Stimulated activated naive CD8-positive, alpha-beta T cell treated with anti-CD3 and anti-CD28 coated beads, Interleukin-15, Interleukin-2, amounts not matched to agents 100 U/mL and 50 U/mL, for 24 hours (primary cell): ENCODE measurements around the gene MARCO.
A peak's percentile ranks its signal among the peaks of the same experiment; 100 is the strongest.
"Not testable (repeated sequence)": the region's sequence is repeated elsewhere in the genome, so short reads cannot be mapped to it uniquely, and the experiment has no call there.

Source experiments
- ATAC-seq: fragments of 150-1000 bp; cut with Tn5 transposase; one replicate; pipeline ENCODE4 v1.10.0; 2021
- DNase-seq: peaks from one replicate; pipeline ENCODE4 v3.0.0; 2021

The MARCO gene

GRCh38 chr2:118929059-118929458 is 12.9 kb upstream of the MARCO start:
- ATAC-seq (no peak), DNase-seq (no peak)

GRCh38 chr2:118932949-118933348 is 9.0 kb upstream of the MARCO start:
- no peak for DNase-seq
- ATAC-seq: no peak

GRCh38 chr2:118936306-118936705 is 5.7 kb upstream of the MARCO start:
- ATAC-seq (no peak), DNase-seq (no peak)

GRCh38 chr2:118936936-118937335 is 5.1 kb upstream of the MARCO start:
- DNase-seq (no peak), ATAC-seq (no peak)

GRCh38 chr2:118937817-118938216 is 4.2 kb upstream of the MARCO start:
- DNase-seq: no peak
- no peak for ATAC-seq

- DNase-seq: no peak
- no peak for ATAC-seq
Measured at GRCh38 chr2:118939994-118940393, 2.0 kb upstream of the MARCO start.

- ATAC-seq (no peak), DNase-seq (no peak)
Measured at GRCh38 chr2:118940486-118941120, 1.4 kb upstream of the MARCO start.

- DNase-seq (no peak), ATAC-seq (no peak)
Measured at GRCh38 chr2:118943286-118943685, 1.3 kb downstream of the MARCO start.

GRCh38 chr2:118945881-118946280 is 3.9 kb downstream of the MARCO start:
- DNase-seq: no peak

GRCh38 chr2:118948266-118948665 is 6.3 kb downstream of the MARCO start:
- not testable (repeated sequence) for DNase-seq, ATAC-seq

More at GRCh38 chr2:118945881-118946280, 3.9 kb downstream of the MARCO start:
- no peak for ATAC-seq

- DNase-seq: no peak
- no peak for ATAC-seq
Measured at GRCh38 chr2:118954297-118955060, 12.5 kb downstream of the MARCO start.

- ATAC-seq (no peak), DNase-seq (no peak)
Measured at GRCh38 chr2:118965737-118966136, 23.7 kb downstream of the MARCO start.

- DNase-seq: no peak
- ATAC-seq: no peak
Measured at GRCh38 chr2:118967124-118967880, 25.3 kb downstream of the MARCO start.

GRCh38 chr2:118968042-118968441 is 26.0 kb downstream of the MARCO start:
- ATAC-seq: no peak
- DNase-seq: no peak

GRCh38 chr2:118968961-118969733 is 27.2 kb downstream of the MARCO start:
- no peak for DNase-seq
- ATAC-seq: no peak

GRCh38 chr2:118969734-118970395 is 27.9 kb downstream of the MARCO start:
- no peak for ATAC-seq
- no peak for DNase-seq

GRCh38 chr2:118970396-118971135 is 28.6 kb downstream of the MARCO start:
- peak; percentile 29 for ATAC-seq
- DNase-seq: no peak

GRCh38 chr2:118971245-118972122 is 29.5 kb downstream of the MARCO start:
- no peak for ATAC-seq

GRCh38 chr2:118973542-118973951 is 31.6 kb downstream of the MARCO start:
- ATAC-seq: no peak
- DNase-seq: no peak

More at GRCh38 chr2:118971245-118972122, 29.5 kb downstream of the MARCO start:
- DNase-seq: no peak
